Loucy (cell line): ENCODE measurements around the gene SORCS2.

ENCODE experiments used
- H2AFZ ChIP-seq: fragments of 200-600 bp; sonication (generic); 2 replicates; pipeline ENCODE4 v1.6.0; 2016; ENCODE audit warnings: antibody characterized with exemption, mild to moderate bottlenecking, low read length, moderate library complexity
- H3F3A ChIP-seq: fragments of 200-600 bp; 2 replicates; pipeline ENCODE4 v1.6.0; 2016; ENCODE audit warnings: antibody characterized with exemption, low read depth, mild to moderate bottlenecking
- H3K27me3 ChIP-seq: fragments of 200-600 bp; sonication (generic); 2 replicates; pipeline ENCODE4 v1.6.1; 2014; ENCODE audit warnings: low read length, mild to moderate bottlenecking; ENCODE audit not compliant: insufficient read depth, poor library complexity, severe bottlenecking
- H3K36me3 ChIP-seq: fragments of 200-600 bp; sonication (generic); 2 replicates; pipeline ENCODE4 v1.6.1; 2016; ENCODE audit warnings: low read length; ENCODE audit not compliant: insufficient read depth
- H3K4me1 ChIP-seq: fragments of 200-600 bp; sonication (generic); 2 replicates; pipeline ENCODE4 v1.5.1; 2014; ENCODE audit warnings: low read length, mild to moderate bottlenecking; ENCODE audit not compliant: insufficient read depth, poor library complexity, severe bottlenecking
- H3K4me2 ChIP-seq: fragments of 200-600 bp; sonication (generic); 2 replicates; pipeline ENCODE4 v1.6.0; 2014; ENCODE audit warnings: antibody characterized with exemption, low read length, low read depth, mild to moderate bottlenecking; ENCODE audit not compliant: poor library complexity, severe bottlenecking
- H3K4me3 ChIP-seq: fragments of 200-600 bp; sonication (generic); 2 replicates; pipeline ENCODE4 v1.5.1; 2014; ENCODE audit warnings: low read length, mild to moderate bottlenecking, mixed read lengths; ENCODE audit not compliant: poor library complexity, severe bottlenecking
- H3K79me2 ChIP-seq: fragments of 200-600 bp; sonication (generic); 2 replicates; pipeline ENCODE4 v1.6.1; 2014; ENCODE audit warnings: low read length; ENCODE audit not compliant: insufficient read depth
- H3K9ac ChIP-seq: fragments of 200-600 bp; sonication (generic); 2 replicates; pipeline ENCODE4 v1.6.0; 2014; ENCODE audit warnings: mild to moderate bottlenecking, low read depth, low read length, moderate library complexity; ENCODE audit not compliant: poor library complexity, severe bottlenecking
- H3K9me2 ChIP-seq: fragments of 200-600 bp; sonication (generic); replicated peaks from 2 replicates; pipeline ENCODE4 v1.6.1; 2016; ENCODE audit warnings: low read depth, low read length, mixed read lengths
- H3K9me3 ChIP-seq: fragments of 200-600 bp; sonication (generic); 2 replicates; pipeline ENCODE4 v1.6.1; 2014; ENCODE audit warnings: mild to moderate bottlenecking, antibody characterized with exemption, low read length, low read depth; ENCODE audit not compliant: insufficient read depth
- H4K20me1 ChIP-seq: fragments of 200-600 bp; sonication (generic); 2 replicates; pipeline ENCODE4 v1.6.0; 2014; ENCODE audit warnings: antibody characterized with exemption, low read length, mild to moderate bottlenecking; ENCODE audit not compliant: insufficient read depth, poor library complexity, severe bottlenecking
- EZH2phosphoT487 ChIP-seq: fragments of 200-600 bp; IDR thresholded peaks from 2 replicates; pipeline ENCODE4 v1.6.1; 2018; ENCODE audit warnings: antibody characterized with exemption, mild to moderate bottlenecking, moderate library complexity, borderline replicate concordance
- TF ChIP-seq, protein P1 (sequence below): fragments of 200-600 bp; sonication (generic); conservative IDR thresholded peaks from 2 replicates; pipeline ENCODE4 v1.5.1; 2014; ENCODE audit warnings: mild to moderate bottlenecking, antibody characterized with exemption, low read length

SORCS2 gene

DNA sequence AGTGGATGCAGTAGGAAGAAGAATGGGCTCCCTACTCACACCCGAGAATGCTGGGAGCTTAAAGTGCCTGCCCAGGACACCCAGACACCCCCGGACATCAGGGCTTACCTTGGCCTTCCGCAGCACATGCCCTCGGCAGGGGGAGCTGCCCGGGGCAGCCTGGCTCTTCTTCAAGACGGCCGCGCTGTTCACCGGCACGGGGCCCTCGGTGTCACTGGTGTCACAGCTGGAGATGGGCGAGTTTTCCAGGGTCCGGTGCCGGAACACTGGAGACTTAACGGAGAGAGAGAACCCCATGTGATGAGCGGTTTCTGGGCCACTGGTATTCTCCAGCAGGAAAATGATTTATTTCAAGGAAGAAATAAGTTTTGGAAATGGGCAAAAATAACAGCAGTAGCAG lies 576.4 kb downstream of the SORCS2 start:
- no peaks in the 10 kb centered on the region for H3F3A ChIP-seq
- H4K20me1 ChIP-seq = no peaks in the 10 kb centered on the region
- no peak for TF ChIP-seq EZH2phosphoT487
- TF ChIP-seq, protein P1, sequence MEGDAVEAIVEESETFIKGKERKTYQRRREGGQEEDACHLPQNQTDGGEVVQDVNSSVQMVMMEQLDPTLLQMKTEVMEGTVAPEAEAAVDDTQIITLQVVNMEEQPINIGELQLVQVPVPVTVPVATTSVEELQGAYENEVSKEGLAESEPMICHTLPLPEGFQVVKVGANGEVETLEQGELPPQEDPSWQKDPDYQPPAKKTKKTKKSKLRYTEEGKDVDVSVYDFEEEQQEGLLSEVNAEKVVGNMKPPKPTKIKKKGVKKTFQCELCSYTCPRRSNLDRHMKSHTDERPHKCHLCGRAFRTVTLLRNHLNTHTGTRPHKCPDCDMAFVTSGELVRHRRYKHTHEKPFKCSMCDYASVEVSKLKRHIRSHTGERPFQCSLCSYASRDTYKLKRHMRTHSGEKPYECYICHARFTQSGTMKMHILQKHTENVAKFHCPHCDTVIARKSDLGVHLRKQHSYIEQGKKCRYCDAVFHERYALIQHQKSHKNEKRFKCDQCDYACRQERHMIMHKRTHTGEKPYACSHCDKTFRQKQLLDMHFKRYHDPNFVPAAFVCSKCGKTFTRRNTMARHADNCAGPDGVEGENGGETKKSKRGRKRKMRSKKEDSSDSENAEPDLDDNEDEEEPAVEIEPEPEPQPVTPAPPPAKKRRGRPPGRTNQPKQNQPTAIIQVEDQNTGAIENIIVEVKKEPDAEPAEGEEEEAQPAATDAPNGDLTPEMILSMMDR = no peak
- H3K9me2 ChIP-seq = no peaks in the 10 kb centered on the region
- H3K27me3 ChIP-seq = no peaks in the 10 kb centered on the region
- no peaks in the 10 kb centered on the region; the same call in 1 of the 2 replicates for H3K9me3 ChIP-seq
- no peaks in the 10 kb centered on the region for H3K36me3 ChIP-seq
- no peak overlapping the region for H3K4me3 ChIP-seq
- no peak overlapping the region for H3K4me2 ChIP-seq
- H3K9ac ChIP-seq = no peak overlapping the region
- no peaks in the 10 kb centered on the region for H3K4me1 ChIP-seq
- no peak overlapping the region for H2AFZ ChIP-seq
- no peaks in the 10 kb centered on the region for H3K79me2 ChIP-seq

DNA sequence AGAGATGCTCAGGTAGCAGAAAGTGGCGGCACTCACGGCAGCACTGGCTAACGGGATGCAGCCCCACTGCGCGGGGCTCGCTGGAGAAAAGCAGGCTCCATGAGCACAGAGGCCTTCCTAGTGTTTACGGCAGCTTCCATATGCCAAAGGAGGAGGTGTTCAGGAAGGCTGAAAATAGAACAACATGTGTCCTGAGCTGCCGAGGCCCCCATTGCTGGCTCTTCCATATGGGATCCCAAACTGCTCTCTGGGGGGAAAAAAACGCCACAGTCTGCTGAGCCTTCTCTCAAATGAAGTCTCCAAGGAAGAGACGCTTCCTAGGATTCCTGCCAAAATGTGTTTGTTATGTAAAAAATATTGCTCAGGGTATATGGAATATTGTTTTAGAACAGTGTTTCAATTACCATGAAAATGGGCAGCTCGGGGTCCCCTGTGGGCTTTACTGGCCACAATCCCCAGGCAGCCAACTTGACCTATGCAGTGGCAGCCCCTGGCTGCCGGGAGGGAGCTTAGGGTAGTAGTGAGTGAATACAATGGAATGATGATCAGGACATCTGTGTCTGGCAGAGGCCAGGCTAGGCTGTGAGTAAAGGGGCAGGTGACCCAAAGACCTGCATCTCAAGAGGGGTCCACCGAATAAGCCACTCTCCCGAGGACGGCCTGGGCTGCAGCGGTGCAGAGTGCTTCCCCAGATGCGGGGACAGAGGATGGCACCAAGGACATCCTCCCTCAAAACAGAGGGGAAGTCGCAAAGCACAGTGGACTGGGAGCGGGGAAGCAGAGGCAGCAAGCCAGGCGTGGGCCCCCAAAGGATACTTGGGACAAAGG lies 577.3 kb downstream of the SORCS2 start:
- Histone ChIP-seq H3K4me3 (no peak overlapping the region), H4K20me1 (no peaks in the 10 kb centered on the region), H3K9ac (no peak overlapping the region), H3K9me2 (no peaks in the 10 kb centered on the region), H3K4me1 (no peaks in the 10 kb centered on the region), H3K36me3 (no peaks in the 10 kb centered on the region), H3K27me3 (no peaks in the 10 kb centered on the region), H3K4me2 (no peak overlapping the region), H3K79me2 (no peaks in the 10 kb centered on the region), H2AFZ (no peak overlapping the region), H3K9me3 (no peaks in the 10 kb centered on the region; the same call in 1 of the 2 replicates), H3F3A (no peaks in the 10 kb centered on the region)
- TF ChIP-seq, protein P1 = no peak
- no peak for TF ChIP-seq EZH2phosphoT487

DNA sequence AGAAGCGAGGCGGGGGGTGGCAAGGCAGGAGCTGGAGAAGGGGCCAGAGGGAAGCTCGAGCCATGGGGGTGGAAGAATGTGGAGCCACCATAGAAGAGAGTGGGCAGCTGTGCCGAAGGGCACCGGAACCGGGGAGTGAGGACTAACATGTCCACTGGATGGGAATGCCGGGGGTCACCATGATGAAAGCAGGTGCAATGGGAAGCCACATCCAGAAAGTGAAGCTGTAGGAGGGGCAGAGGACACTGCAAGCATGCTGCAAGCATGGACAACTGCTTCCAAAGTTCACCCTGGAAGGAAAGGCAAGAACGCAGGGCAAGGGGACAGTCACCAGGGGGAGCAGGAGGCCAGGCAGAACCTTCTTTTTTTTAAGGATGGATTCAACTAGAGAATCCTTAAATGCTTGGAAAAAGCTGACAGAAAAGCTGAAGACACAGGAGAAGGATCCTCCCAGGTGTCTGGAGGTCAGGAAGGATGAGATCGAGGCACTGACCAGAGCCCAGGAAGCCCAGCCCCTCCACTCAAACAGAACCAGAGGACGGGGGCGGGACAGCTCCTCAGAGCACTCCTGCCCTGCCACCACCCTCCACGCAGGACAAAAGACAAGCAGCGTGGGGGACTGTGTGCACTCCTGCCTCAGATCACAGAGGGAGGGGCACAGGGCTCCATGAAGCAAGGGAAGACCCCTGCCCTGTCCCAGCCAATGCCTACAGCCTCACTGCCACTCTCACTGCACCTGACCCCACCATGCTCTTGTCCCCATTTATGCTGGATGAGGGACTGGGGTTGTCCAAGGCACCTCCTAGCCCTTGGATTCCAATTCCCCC lies 578.1 kb downstream of the SORCS2 start:
- Histone ChIP-seq H3K36me3 (no peaks in the 10 kb centered on the region), H3K9me3 (no peaks in the 10 kb centered on the region; the same call in 1 of the 2 replicates), H3F3A (no peaks in the 10 kb centered on the region), H3K27me3 (no peaks in the 10 kb centered on the region), H3K4me1 (no peaks in the 10 kb centered on the region), H4K20me1 (no peaks in the 10 kb centered on the region), H3K4me3 (no peak overlapping the region), H3K4me2 (no peak overlapping the region), H3K79me2 (no peaks in the 10 kb centered on the region), H2AFZ (no peak overlapping the region), H3K9me2 (no peaks in the 10 kb centered on the region), H3K9ac (no peak overlapping the region)
- TF ChIP-seq EZH2phosphoT487 = no peak
- TF ChIP-seq, protein P1 = no peak; the same call in 1 of the 2 replicates
